Endothelial cell of coronary artery (primary cell): ENCODE measurements around the gene HARS1. TPM values are rescaled to one million over a fixed set of nuclear protein-coding genes. Genes with fewer than 3 reads are reported as not detected.

ENCODE experiments used
- total RNA-seq: library from RNA; depleted of rRNA; stranded (reverse); fragments of >200 nt; gene quantifications from 2 replicates; pipeline ENCODE4 v1.2.3, GENCODE V29; 2014

Gene HARS1, protein sequence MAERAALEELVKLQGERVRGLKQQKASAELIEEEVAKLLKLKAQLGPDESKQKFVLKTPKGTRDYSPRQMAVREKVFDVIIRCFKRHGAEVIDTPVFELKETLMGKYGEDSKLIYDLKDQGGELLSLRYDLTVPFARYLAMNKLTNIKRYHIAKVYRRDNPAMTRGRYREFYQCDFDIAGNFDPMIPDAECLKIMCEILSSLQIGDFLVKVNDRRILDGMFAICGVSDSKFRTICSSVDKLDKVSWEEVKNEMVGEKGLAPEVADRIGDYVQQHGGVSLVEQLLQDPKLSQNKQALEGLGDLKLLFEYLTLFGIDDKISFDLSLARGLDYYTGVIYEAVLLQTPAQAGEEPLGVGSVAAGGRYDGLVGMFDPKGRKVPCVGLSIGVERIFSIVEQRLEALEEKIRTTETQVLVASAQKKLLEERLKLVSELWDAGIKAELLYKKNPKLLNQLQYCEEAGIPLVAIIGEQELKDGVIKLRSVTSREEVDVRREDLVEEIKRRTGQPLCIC
- 79.3 and 96.4 TPM in 2 replicates for total RNA-seq

DNA sequence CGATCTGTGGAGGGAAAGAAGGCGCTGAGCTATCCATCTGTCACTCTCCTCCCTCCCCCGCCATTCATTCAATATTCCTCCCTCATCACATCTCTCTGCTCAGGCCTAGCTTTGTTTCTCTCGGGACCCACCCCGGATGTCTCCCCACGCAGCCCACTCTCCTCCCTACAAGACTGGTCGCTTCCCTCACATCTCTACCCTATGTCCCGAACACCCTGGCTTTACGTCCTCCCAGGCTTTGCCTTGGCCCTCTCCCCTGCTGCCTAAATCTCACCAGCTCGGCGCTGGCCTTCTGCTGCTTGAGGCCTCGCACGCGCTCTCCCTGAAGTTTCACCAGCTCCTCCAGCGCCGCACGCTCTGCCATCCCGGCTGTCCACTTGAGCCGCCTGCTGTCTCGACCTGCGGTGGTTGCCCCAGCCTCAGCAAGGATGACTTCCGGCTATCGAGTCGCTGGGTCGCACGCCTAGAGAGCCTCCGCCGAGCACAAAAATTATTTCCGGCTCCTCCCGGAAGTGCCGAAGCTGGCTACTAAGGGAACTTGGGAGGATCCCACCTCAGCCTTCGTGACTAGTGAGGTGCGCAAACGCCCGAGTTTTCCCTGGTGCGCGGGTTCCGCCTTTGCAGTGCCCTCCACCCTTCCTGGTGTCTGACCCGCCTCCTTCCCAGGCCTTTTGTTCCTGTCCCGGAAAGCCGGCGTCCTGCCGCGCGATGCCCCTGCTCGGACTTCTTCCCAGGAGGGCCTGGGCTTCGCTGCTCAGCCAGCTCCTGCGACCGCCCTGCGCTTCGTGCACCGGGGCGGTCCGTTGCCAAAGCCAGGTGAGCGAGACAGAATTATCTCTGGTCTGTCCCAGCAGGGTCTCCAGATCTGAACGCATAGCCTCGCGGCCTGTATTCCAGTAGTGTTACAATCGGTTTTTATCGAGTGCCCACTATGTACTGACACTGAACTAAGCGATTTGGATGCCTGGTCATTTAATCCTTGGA, at the start of gene HARS1, which contains the start of gene HARS2:
Gene HARS1, minus strand, starts transcription at position 430 of the 984 bp plus-strand sequence. Its CDS starts 66 bp downstream, at position 364.
Gene HARS2, plus strand, starts transcription at position 515 of the 984 bp plus-strand sequence. Its CDS starts 194 bp downstream, at position 709.

DNA sequence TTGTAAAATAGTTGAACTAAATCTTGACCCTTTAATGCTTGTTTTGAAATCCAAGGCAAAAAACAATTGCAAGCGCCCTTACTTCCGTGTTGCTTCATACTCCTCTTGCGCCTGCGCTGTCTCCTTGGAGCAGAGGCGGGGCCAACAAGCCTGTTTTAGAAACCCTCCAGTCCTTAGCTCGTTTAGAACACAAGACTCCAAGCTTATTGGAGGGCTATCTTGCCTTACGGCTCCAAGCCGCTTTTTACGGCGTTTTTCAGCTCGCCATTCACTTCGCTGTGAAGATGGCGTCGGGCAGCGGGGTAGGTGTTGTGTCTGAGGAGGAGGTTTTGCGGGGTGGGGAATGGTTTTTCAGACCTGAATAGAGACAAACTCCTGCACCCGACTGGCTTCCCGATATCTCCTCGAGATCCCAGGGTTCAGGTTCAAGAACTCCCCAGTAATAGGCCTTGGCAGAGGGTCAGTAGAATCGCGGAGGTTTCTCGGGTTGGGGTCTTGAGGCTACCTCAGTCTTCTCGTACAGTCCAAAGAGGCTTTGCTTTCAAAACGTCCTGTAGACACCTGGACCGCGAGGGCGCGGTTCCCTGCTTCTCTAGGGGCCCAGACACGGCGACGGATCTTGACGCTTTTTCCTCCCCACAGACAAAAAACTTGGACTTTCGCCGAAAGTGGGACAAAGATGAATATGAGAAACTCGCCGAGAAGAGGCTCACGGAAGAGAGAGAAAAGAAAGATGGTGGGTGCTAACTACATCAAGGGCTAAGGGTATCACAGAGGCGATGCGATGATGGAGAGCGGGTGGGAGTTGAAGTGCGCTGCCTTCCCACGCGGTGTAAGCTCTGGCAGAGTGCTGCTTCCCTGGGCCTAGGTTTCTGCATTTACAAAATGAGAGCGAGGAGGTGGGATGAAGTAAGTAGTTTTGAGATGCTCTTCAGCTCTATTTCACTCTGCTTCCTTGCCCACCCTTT, 9.3 kb upstream of the HARS1 start, which contains the start of gene ZMAT2:
Gene ZMAT2, plus strand, starts transcription at position 271 of the 968 bp plus-strand sequence. Its CDS starts 14 bp downstream, at position 285.

DNA sequence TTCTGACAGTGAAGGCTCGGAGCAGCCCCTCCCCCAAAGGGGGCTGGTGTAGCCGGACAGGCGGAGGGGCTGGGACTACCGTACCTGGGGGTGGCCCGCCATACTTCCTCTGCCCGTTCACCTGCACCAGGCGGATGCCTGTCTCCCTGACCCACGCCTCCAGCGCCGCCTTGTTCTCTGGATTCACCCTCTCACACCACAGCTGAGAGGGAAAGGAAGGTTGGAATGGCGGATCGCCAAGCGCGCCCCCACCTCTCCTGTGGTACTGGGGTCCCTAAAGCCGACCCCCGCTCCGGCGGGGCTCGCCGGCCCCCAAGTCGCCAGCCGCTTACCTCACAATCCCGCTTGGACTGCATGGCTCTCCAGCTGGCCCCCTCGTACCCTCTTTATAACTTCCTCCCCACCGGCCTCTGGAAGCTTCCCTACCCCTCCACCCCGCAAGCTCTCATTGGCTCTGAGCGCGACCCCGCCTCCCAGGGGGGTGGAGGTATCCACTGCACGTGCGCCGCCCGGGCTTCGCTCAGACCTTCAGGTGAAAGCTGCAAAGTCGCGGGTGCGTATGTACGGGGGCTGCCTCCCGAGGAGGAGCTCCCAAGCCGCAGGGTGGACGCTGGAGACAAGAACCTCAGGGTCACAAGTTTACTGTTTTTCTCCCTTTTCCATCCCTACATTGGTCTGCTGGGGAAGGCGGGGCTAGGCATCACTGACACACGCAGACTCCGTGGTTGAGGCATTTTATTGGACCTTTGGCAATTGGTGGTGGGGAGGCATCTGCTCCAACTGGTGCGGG, 17.8 kb downstream of the HARS1 start, which contains the start of gene DND1:
Gene DND1, minus strand, starts transcription at position 390 of the 790 bp plus-strand sequence. Its CDS starts 34 bp downstream, at position 356.

DNA sequence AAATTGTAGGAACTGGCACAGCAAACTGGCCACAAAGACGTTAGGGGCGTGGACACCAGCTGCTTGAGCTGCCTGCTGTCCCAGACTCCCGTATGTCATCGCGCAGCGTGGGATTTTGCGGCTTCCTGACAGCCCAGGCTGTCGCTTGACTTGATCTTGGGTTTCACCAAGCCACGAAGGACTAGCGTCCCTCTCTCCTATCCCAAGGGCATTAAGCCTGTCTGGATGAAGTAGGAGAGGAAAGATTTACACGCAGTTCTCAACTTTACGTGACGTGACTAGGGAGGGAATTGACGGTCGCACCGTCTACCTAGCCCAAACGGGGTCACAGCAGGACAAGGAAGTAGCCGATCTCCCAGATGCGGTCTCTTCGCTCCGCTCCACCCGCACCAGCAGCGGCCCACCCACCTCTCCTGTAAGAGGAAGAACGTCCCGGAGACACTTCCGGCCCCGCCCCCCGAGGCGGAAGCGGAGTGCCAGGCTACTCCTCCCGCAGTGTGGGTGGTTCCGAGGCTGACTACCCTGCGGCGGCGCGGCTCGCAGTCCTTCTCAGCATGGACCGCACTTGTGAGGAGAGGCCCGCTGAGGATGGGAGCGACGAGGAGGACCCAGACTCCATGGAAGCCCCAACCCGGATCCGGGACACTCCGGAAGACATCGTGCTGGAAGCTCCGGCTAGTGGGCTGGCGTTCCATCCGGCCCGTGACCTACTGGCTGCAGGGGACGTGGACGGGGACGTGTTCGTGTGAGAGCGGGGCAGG, 26.6 kb downstream of the HARS1 start, which contains the start of gene WDR55:
Gene WDR55, plus strand, starts transcription at position 546 of the 761 bp plus-strand sequence. Its CDS starts 9 bp downstream, at position 555.

DNA sequence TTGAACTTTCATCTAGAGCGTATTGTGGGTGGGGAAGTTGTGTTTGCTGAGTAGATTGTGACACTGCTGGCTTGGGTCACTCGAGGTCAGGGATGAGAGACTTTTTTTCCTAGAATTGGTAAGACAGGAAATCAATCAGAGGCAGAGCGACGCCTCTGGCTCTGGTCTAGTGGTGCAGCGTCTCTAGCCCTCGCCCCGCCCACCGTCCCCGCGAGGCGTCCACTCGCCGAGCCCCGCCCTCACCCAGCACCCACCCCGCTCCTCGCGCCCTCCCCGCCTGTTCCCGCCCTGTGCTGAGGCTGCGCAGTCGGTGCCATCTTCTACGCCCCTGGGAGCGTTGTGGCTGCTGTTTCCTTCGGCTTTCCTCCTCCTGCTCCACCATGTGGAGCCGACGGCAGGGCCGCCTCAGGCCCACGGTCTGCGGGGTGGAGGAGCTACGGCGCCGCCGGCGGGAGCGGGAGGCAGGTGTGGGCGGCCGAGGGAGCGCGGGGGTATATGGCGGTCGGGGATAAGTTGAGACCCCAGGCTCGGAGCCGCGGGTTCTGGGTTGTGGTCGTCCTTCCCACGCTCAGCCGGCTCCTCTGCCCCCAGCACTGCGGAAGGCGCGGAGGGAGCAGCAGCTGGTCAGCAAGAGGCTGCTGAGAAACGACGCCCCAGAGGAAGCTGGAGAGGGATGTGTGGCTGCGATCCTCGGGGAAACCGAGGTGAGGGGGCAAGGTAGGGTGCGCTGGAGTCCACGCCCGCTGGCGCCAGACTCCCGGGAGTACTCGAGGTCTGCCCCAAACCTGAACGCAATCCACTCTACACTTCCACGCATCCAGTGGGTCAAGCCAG, 51.8 kb downstream of the HARS1 start, which contains the start of gene TMCO6:
Gene TMCO6, plus strand, starts transcription at position 304 of the 834 bp plus-strand sequence. Its CDS starts 77 bp downstream, at position 381.

DNA sequence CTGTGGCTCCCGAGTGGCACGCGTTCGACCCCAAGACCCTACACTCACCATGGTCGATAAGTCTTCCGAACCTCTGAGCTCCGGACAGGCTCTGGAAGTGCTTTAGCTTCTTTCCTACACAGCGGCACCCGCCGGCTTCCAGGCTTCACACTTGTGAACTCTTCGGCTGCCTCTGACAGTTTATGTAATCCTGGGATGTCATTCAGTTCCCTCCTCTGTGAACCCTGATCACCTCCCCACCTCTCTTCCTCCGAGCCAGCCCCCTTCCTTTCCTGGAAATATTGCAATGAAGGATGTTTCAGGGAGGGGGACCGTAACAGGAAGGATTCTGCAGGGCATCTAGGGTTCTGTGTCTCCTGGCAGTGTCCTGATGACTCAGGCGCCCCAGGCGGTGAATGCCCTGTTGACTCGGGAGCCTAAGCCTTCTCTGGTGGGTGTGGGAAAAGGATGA, 58.1 kb downstream of the HARS1 start, which contains the start of gene CD14:
Gene CD14, minus strand, starts transcription at position 155 of the 451 bp plus-strand sequence. Its CDS starts 104 bp downstream, at position 51.

Other genes with a start within 250 kb of the HARS1 start
- gene EIF4EBP3, start 143.7 kb downstream of the HARS1 start, total RNA-seq, result 0.54 and 0.75 TPM in 2 replicates
- 19.2 and 20.9 TPM in 2 replicates for gene SRA1, start 133.9 kb downstream of the HARS1 start, total RNA-seq
- 4.9 and 12.1 TPM in 2 replicates for gene APBB3, start 126.8 kb downstream of the HARS1 start, total RNA-seq
- gene SLC35A4, start 126.5 kb downstream of the HARS1 start, total RNA-seq, result 18.4 and 19.8 TPM in 2 replicates
- 0.09 and 2.2 TPM in 2 replicates for gene CD14, start 58.2 kb downstream of the HARS1 start, total RNA-seq
- gene TMCO6, start 51.9 kb downstream of the HARS1 start, total RNA-seq, result 7.4 and 10.5 TPM in 2 replicates
- gene NDUFA2, start 43.7 kb downstream of the HARS1 start, total RNA-seq, result 54.1 and 75.7 TPM in 2 replicates
- gene IK, start 43.5 kb downstream of the HARS1 start, total RNA-seq, result 109 and 111 TPM in 2 replicates
- 26.4 and 29.5 TPM in 2 replicates for gene WDR55, start 26.5 kb downstream of the HARS1 start, total RNA-seq
- 0.09 and 0.19 TPM in 2 replicates for gene DND1, start 17.8 kb downstream of the HARS1 start, total RNA-seq
- gene HARS2, start 85 bp upstream of the HARS1 start, total RNA-seq, result 31.3 and 32.5 TPM in 2 replicates
- 54.5 and 63.3 TPM in 2 replicates for gene ZMAT2, start 9.1 kb upstream of the HARS1 start, total RNA-seq
- gene PCDHA1, start 94.8 kb upstream of the HARS1 start, total RNA-seq, result under 0.01 TPM in 1 of 2 replicates, not detected in the other
- 0.18 and 0.19 TPM in 2 replicates for gene PCDHA2, start 103.5 kb upstream of the HARS1 start, total RNA-seq
- gene PCDHA3, start 109.7 kb upstream of the HARS1 start, total RNA-seq, result 0.28 and 0.36 TPM in 2 replicates
- 0.75 and 1.1 TPM in 2 replicates for gene PCDHA4, start 115.7 kb upstream of the HARS1 start, total RNA-seq
- gene PCDHA5, start 130.2 kb upstream of the HARS1 start, total RNA-seq, result 0.09 TPM in 2 replicates
- 0.56 and 0.63 TPM in 2 replicates for gene PCDHA6, start 136.6 kb upstream of the HARS1 start, total RNA-seq
- 0.27 and 0.28 TPM in 2 replicates for gene PCDHA7, start 142.9 kb upstream of the HARS1 start, total RNA-seq
- gene PCDHA8, start 149.8 kb upstream of the HARS1 start, total RNA-seq, result 0.09 and 0.19 TPM in 2 replicates
- 0.09 TPM in 2 replicates for gene PCDHA9, start 157.0 kb upstream of the HARS1 start, total RNA-seq
- gene PCDHA10, start 164.5 kb upstream of the HARS1 start, total RNA-seq, result 0.45 and 0.56 TPM in 2 replicates
- gene PCDHA11, start 177.6 kb upstream of the HARS1 start, total RNA-seq, result 0.09 and 0.27 TPM in 2 replicates
- gene PCDHA12, start 183.9 kb upstream of the HARS1 start, total RNA-seq, result 0.09 and 0.19 TPM in 2 replicates
- gene PCDHA13, start 190.8 kb upstream of the HARS1 start, total RNA-seq, result 0.09 and 0.19 TPM in 2 replicates
- 0.18 and 0.19 TPM in 2 replicates for gene PCDHAC1, start 234.9 kb upstream of the HARS1 start, total RNA-seq